Epithelial cell of proximal tubule (primary cell): ENCODE results near the gene LEMD3. TPM values are rescaled to one million over a fixed set of nuclear protein-coding genes. Genes with fewer than 3 reads are reported as not detected.

Experiments used
- DNase-seq: peaks from one replicate; pipeline ENCODE4 v3.0.0-alpha.2; 2011; ENCODE audit warnings: low read depth
- H3K4me3 ChIP-seq: 2 replicates; pipeline ENCODE4 v1.5.1; 2011; ENCODE audit warnings: low read depth, mild to moderate bottlenecking, low read length
- total RNA-seq: library from RNA; depleted of rRNA; stranded (reverse); fragments of >200 nt; gene quantifications from 2 replicates; pipeline ENCODE4 v1.2.3, GENCODE V29; 2015
- TF ChIP-seq, protein P1 (sequence below): conservative IDR thresholded peaks from 2 replicates; pipeline ENCODE4 v1.5.1; 2012; ENCODE audit warnings: low read depth, mild to moderate bottlenecking, low read length

The LEMD3 gene
- total RNA-seq, 1 donor from 2014 or later: 18.7 TPM

DNA sequence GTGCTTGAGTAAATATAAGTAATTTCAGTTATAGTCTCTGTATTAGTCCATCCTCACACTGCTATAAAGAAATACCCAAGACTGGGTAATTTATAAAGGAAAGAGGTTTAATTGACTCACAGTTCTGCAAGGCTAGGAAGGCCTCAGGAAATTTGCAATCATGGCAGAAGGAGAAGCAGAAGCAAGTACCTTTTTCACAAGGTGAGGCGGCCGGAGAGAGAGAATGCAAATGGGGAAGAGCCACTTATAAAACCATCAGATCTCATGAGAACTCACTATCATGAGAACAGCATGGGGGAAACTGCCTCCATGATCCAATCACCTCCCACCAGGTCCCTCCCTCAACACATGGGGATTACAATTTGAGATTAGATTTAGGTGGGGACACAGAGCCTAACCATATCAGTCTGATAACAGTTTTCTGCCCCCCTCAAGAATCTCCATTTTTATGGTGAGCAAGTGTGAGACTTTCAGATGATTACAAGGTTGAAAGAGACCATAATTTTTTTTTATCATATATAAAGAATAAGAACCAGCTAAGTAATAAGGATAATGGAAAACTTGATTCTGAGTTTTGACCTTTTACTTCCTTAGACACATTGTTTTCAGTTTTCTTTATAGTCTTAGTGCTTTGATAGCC lies 35.6 kb downstream of the LEMD3 start:
- no peak overlapping the region for H3K4me3 ChIP-seq
- TF ChIP-seq, protein P1, sequence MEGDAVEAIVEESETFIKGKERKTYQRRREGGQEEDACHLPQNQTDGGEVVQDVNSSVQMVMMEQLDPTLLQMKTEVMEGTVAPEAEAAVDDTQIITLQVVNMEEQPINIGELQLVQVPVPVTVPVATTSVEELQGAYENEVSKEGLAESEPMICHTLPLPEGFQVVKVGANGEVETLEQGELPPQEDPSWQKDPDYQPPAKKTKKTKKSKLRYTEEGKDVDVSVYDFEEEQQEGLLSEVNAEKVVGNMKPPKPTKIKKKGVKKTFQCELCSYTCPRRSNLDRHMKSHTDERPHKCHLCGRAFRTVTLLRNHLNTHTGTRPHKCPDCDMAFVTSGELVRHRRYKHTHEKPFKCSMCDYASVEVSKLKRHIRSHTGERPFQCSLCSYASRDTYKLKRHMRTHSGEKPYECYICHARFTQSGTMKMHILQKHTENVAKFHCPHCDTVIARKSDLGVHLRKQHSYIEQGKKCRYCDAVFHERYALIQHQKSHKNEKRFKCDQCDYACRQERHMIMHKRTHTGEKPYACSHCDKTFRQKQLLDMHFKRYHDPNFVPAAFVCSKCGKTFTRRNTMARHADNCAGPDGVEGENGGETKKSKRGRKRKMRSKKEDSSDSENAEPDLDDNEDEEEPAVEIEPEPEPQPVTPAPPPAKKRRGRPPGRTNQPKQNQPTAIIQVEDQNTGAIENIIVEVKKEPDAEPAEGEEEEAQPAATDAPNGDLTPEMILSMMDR: no peak
- DNase-seq: no peak

DNA sequence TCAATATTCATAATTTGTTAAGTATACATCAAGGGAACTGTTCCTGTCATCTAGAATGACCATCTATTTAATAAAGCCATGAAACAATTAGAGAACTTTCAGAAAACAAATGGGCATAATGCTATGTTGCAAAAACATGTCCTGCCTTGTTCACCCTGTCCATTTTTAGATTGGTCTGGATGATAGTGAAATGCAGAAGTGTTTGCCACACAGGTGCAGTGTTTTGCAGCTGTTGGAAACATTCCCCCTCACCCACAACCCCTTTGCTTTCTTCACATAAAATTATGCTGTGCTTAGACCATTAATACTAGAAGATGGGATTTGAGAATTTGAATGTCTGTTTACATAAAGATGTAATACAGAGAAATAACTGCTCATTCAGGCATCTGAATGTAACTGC lies 36.5 kb downstream of the LEMD3 start:
- no peak for DNase-seq
- TF ChIP-seq, protein P1: no peak
- no peak overlapping the region for H3K4me3 ChIP-seq

DNA sequence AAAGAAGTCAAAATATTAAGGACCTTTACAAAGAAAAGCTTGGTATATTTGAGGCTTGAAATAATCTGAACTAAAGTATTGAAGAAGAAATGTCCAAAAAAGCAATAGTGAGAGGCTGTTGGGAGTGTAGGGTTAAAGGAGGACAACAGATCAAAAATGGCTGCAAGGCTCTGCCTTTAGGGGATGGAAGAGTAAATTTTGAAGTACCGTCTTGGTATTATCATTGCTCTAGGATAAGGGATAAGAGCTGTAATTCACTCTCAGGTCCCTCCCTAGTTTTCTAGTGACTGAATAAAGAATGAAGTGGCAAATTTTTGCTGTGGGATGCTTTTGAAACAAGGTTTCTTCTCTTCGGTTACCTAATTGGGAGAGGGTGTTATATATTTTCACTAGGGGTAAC lies 38.7 kb downstream of the LEMD3 start:
- no peak overlapping the region for H3K4me3 ChIP-seq
- TF ChIP-seq, protein P1: no peak
- no peak for DNase-seq

DNA sequence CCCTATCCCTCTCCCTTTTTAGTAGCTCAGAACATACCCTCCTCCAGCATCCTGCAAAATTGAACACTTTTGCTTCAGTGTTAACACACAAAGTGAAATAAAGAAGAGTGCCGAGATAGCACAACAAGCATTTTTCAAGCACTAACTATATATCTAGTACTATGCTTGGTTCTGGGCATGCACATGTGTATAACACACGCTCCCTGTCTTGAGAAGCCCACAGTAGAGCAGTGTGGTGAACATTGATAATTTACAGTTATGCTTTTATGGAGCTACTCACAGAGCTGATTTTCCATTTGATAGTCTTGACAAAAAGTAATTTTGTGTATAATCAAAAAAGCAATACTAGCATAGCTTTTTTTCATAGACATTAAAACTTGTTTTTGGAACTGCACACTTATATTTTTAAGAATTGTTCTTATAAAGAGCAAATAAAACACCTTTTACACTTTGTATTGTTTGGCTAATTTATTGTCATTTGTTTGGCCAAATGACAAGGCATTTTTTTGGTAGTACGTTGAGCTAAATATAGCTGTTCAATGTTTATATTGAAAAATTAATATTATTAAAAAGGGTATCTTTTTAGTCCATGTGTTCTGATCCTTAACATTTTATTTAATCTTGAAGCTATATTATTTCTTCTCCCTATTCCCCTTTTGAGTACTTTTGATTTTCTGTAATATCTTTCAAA lies 39.7 kb downstream of the LEMD3 start:
- no peak for DNase-seq
- TF ChIP-seq, protein P1: no peak
- H3K4me3 ChIP-seq: no peak overlapping the region

DNA sequence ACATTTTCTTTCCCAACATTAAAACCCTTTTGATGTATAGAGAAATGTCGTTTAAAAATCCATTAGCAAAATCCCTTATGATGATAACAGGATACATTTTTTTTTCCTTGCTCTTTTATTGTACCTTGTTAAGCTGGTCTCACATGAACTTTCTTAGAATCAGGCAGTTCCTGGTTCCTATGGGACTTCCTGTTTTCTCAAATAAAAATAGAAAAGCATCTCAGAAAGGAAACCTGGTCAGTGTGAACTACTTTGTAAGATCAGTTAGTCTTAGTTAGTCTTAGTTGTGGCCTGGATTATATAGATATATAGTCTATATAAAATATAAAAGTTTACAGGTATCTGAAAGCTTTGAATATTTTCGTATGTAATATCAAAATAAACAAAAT lies 40.3 kb downstream of the LEMD3 start:
- TF ChIP-seq, protein P1: no peak
- no peak for DNase-seq
- no peak overlapping the region for H3K4me3 ChIP-seq

DNA sequence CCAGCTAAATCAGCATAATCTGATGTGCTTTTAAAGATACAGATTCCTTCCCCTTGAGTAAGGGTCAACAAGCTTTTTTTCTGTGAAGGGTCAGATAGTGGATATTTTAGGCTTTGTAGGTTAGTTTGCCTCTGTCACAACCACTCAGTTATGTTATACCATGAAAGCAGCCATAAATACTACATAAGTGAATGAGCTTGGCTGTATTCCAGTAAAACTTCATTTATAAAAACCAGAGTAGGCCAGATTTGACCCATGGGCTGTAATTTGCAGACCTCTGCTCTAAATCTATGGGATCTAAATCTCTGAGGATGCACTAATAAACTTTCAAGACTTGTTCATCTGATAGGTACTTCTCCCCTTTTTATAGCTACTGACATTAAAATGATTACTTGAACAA lies 47.7 kb downstream of the LEMD3 start:
- no peak for DNase-seq
- no peak overlapping the region for H3K4me3 ChIP-seq
- TF ChIP-seq, protein P1: no peak

DNA sequence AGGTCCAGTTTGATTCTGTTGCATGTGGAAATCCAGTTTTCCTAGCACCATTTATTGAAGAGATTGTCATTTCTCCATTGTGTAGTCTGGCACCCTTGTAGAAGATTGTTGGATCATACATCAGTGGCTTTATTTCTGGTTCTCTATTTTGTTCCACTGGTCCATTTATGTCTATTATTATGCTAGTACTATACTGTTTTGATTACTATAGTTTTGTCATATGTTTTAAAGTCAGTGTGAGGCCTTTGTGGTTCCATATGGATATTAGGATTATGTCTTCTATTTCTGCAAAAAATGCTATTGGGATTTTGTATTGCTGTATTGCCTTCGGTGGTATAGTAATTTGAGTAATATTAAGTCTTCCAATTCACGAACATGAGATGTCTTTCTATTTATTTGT lies 51.4 kb downstream of the LEMD3 start:
- no peak for DNase-seq
- TF ChIP-seq, protein P1: no peak
- H3K4me3 ChIP-seq: no peak overlapping the region
